ENCODE measurements around the gene FZR1. TPM values are rescaled to one million over a fixed set of nuclear protein-coding genes. Genes with fewer than 3 reads are reported as not detected.

The FZR1 gene
- total and polyA plus RNA-seq, 9 of the 15 experiments (the other 6 are each of a cell fraction or from before 2014, with no cell fraction given) = 0.18 to 48.0 (median 22.2) TPM

DNA sequence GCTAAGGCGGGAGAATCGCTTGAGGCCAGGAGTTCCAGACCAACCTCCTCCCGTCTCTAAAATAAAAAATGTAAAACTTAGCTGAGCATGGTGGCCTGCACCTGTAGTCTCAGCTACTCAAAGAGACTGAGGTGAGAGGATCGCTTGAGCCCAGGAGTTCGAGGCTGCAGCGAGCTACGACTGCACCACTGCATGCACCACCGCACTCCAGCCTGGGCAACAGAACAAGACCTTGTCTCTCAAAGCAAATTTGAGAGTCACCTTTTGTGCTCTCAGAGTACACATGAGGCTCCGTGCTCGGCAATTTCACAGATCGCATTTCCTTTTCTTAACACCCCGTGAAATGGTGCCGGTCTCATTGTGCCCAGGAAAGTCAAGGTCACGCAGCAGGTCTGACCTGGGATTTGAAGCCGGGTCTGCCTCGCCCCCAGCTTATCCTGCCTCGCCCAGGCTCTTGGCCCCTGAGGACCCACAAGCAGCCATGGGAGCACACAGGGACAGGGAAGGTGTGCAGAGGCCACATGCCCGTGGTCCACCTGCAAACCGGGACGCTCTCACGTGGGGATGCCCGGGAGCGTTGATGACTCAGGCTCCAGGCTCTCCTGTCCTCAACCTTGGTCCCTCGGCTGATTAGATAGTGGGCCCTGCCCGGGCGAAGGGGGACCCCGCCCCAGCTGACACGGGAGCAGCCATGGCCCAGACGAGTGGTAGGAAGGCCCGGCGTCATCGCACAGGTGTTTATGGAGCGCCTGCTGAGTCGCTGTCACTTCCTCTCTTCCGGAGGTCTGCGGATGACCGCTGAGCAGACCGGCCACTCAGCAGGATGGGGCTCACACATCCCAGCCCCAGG is 24.6 kb upstream of the FZR1 start (continued):
- TF ChIP-seq CHD7 (IDR thresholded peaks at IDR 0.05; ENCODE audit: low read depth, low read length) = no peak
- TF ChIP-seq MTA2 (IDR thresholded peaks at IDR 0.05; ENCODE audit: low read depth) = no peak
- TF ChIP-seq ZNF699 (CRISPR knock-in tag; IDR thresholded peaks at IDR 0.05; ENCODE audit: insufficient replicate concordance) = no peak
- TF ChIP-seq HMGN3 (IDR thresholded peaks at IDR 0.05; ENCODE audit: borderline replicate concordance, extremely low read depth, insufficient read length, low read depth, low read length) = peak; percentile 13
- TF ChIP-seq FOXK2 (conservative IDR thresholded peaks at IDR 0.05 in 1 of 2, IDR thresholded peaks at IDR 0.05 in 1 of 2; ENCODE audit: low read depth in 2 of 2) = no peak
- no peak for TF ChIP-seq BRD9 (IDR thresholded peaks at IDR 0.05; ENCODE audit: low read depth, partially characterized antibody)
- TF ChIP-seq KLF13 (tag; IDR thresholded peaks at IDR 0.05; ENCODE audit: borderline replicate concordance, low read depth) = no peak
- peak; percentile 20; the same call in 1 of the 2 replicates for TF ChIP-seq L3MBTL2 (IDR thresholded peaks at IDR 0.05)
- no peak for TF ChIP-seq MTF1 (CRISPR knock-in tag; IDR thresholded peaks at IDR 0.05; ENCODE audit: borderline replicate concordance)
- peak; percentile 59; the same call in 1 of the 2 replicates for TF ChIP-seq SPI1 (IDR thresholded peaks at IDR 0.05; ENCODE audit: borderline replicate concordance, low read depth, low read length)
- no peak for TF ChIP-seq EHMT2 (IDR thresholded peaks at IDR 0.05)
- no peak for TF ChIP-seq PPARD (CRISPR knock-in tag; IDR thresholded peaks at IDR 0.05)
